ENCODE measurements around the gene IRAK3.
"Not testable (repeated sequence)": the region's sequence is repeated elsewhere in the genome, so short reads cannot be mapped to it uniquely, and the experiment has no call there.

IRAK3 gene

DNA sequence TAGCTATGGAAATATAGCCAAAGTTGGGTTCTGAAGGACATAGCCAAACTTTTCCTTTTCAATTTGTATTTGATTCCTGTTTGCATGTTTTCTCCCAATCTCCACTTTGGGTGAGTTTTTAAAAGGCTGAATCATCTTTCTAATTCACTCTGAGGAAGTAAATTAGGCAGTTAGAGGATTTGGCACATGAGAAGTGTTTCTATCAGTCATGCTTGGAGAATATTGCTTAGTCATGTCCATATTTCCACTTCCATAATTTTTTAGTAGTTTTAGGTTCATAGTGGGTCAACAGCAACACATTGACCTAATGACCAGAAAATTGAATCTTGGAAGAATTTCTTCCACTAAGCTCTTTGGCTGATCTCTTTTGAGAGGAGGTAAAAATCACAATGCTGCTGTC is 21.8 kb downstream of the IRAK3 start:
- DNase-seq (ENCODE audit: low read depth), result no peak
- H3K4me3 ChIP-seq (ENCODE audit: low read depth, low read length), result no peak overlapping the region
- no peak for TF ChIP-seq CTCF (IDR thresholded peaks at IDR 0.05; ENCODE audit: low read depth, low read length, missing control alignments)

GRCh38 chr12:66211573-66211972 is 22.6 kb downstream of the IRAK3 start:
- not testable (repeated sequence) for DNase-seq (ENCODE audit: low read depth); H3K4me3 ChIP-seq (ENCODE audit: low read depth, low read length)

DNA sequence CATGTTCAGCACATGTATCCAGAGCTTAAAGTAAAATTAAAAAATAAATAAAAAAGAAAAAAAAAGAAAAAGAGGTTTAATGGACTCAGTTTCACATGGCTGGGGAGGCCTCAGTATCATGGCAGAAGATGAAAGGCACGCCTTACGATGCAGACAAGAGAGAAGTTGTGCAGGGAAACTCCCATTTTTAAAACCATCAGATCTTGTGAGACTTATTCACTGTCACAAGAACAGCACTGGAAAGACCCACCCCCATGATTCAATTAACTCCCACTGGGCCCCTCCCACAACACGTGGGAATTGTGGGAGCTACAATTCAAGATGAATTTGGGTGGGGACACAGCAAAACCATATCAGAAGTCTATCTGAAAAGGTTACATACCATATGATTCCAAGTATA is 24.0 kb downstream of the IRAK3 start:
- not testable (repeated sequence) for DNase-seq (ENCODE audit: low read depth)

DNA sequence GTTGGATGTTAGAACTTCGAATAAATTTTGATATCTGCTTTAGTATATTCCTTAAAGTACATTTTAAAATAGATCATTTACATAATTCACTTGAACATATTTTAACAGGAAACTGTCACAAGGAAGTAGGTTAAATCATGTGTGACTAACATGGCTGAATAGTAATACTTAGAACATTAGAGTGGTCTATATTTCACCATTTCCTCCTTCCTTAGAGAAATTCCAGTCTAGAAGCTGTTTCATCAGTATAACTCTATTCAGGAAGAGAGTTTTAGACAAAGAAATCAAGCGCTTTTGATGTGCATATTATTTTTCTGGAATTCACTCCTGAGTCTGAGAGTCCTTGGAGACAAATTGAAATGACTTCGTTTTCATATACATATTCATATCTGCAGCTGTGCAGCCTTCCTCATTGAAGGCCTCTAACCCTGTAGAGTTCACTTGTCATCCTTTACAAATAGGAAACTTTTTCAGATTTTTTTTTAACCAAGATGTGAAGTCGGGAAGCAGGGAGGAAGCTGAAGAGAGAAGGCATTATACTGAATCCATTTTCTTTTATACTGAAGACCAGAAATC is 28.4 kb downstream of the IRAK3 start:
- DNase-seq (ENCODE audit: low read depth), result no peak
- no peak overlapping the region for H3K4me3 ChIP-seq (ENCODE audit: low read depth, low read length)
- no peak for TF ChIP-seq CTCF (IDR thresholded peaks at IDR 0.05; ENCODE audit: low read depth, low read length, missing control alignments)

More for the DNA sequence above, 24.0 kb downstream of the IRAK3 start:
- not testable (repeated sequence) for H3K4me3 ChIP-seq (ENCODE audit: low read depth, low read length)

DNA sequence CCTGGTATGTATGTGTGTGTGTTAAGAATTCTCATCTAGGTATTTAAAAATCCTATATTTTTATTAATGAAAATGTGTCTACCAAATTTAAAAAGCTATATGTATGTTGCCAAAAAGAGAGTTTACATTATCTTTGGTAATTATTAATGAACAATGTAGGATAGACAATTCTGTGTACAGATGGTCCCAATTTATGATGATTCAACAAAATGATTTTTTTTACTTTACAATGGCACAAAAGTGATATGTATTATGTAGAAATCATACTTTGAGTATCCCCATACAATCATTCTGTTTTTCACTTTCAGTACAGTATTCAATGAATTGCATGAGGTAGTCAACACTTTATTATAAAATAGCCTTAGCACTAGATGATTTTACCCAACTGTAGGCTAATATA is 39.4 kb downstream of the IRAK3 start:
- DNase-seq (ENCODE audit: low read depth), result no peak
- TF ChIP-seq CTCF (IDR thresholded peaks at IDR 0.05; ENCODE audit: low read depth, low read length, missing control alignments), result no peak
- no peak overlapping the region for H3K4me3 ChIP-seq (ENCODE audit: low read depth, low read length)

GRCh38 chr12:66232263-66232662 is 43.2 kb downstream of the IRAK3 start:
- TF ChIP-seq CTCF (IDR thresholded peaks at IDR 0.05; ENCODE audit: low read depth, low read length, missing control alignments), result no peak
- H3K4me3 ChIP-seq (ENCODE audit: low read depth, low read length), result no peak overlapping the region
- DNase-seq (ENCODE audit: low read depth), result no peak

GRCh38 chr12:66234037-66234693 is 45.2 kb downstream of the IRAK3 start:
- H3K4me3 ChIP-seq (ENCODE audit: low read depth, low read length), result peak overlapping the region; percentile 11; the same call in 1 of the 2 replicates
- DNase-seq (ENCODE audit: low read depth), result peak; percentile 82
- peak; percentile 24 for TF ChIP-seq CTCF (IDR thresholded peaks at IDR 0.05; ENCODE audit: low read depth, low read length, missing control alignments)

Measured in GM12864 (cell line).